PC-9 (cell line): ENCODE data around the gene PER1. TPM values are rescaled to one million over a fixed set of nuclear protein-coding genes. Genes with fewer than 3 reads are reported as not detected.
A peak's percentile ranks its signal among the peaks of the same experiment; 100 is the strongest.

Experiments
- BruUV-seq: library from RNA; stranded (reverse); fragments of 400-500 nt; replicated peaks from 2 replicates; lab custom pipeline; 2021; lab: Mats Ljungman, UMichigan
- CTCF ChIA-PET: fragments of 300-600 bp; sonication (Branson Sonifier 250); formaldehyde crosslinking; loops from one replicate; lab custom pipeline; 2022; ENCODE audit warnings: antibody characterized with exemption; lab: Charles Lee
- POLR2A ChIA-PET: fragments of 300-600 bp; sonication (Branson Sonifier 250); formaldehyde crosslinking; loops from one replicate; lab custom pipeline; 2022; ENCODE audit warnings: antibody characterized with exemption; ENCODE audit not compliant: unreplicated experiment; lab: Charles Lee
- DNase-seq, 2 experiments: peaks; one replicate each; pipeline versions ENCODE4 v3.0.0 to v3.0.0-alpha.2; 2015 to 2022; ENCODE audit warnings: mixed read lengths in 1 of 2
- H2AFZ ChIP-seq: fragments of 200-600 bp; sonication (generic); 2 replicates; pipeline ENCODE4 v1.8.1; 2017; ENCODE audit warnings: antibody characterized with exemption
- H3F3A ChIP-seq: fragments of 200-600 bp; sonication (generic); 2 replicates; pipeline ENCODE4 v1.8.1; 2017; ENCODE audit warnings: antibody characterized with exemption, mild to moderate bottlenecking, low read depth; ENCODE audit not compliant: insufficient read depth
- H3K27ac ChIP-seq: fragments of 200-600 bp; sonication (generic); 2 replicates; pipeline ENCODE4 v1.6.1; 2016; ENCODE audit warnings: mixed run types
- H3K27me3 ChIP-seq: fragments of 200-600 bp; sonication (generic); 2 replicates; pipeline ENCODE4 v1.6.1; 2016; ENCODE audit warnings: low read depth, mixed run types; ENCODE audit not compliant: insufficient read depth
- H3K36me3 ChIP-seq: fragments of 200-600 bp; sonication (generic); 2 replicates; pipeline ENCODE4 v1.6.1; 2016; ENCODE audit warnings: low read depth, mixed run types
- H3K4me1 ChIP-seq: fragments of 200-600 bp; sonication (generic); replicated peaks from 2 replicates; pipeline ENCODE4 v1.6.1; 2016; ENCODE audit warnings: mixed run types; ENCODE audit not compliant: insufficient read depth
- H3K4me2 ChIP-seq: fragments of 200-600 bp; sonication (generic); 2 replicates; pipeline ENCODE4 v1.6.1; 2017; ENCODE audit warnings: mixed run types
- H3K4me3 ChIP-seq: fragments of 200-600 bp; sonication (generic); 2 replicates; pipeline ENCODE4 v1.6.1; 2016; ENCODE audit warnings: mixed run types
- H3K79me2 ChIP-seq: fragments of 200-600 bp; sonication (generic); 2 replicates; pipeline ENCODE4 v1.6.1; 2017; ENCODE audit warnings: low read depth, mixed run types
- H3K9me2 ChIP-seq: fragments of 200-600 bp; sonication (generic); 2 replicates; pipeline ENCODE4 v1.8.1; 2017; ENCODE audit warnings: mild to moderate bottlenecking; ENCODE audit not compliant: insufficient read depth
- H3K9me3 ChIP-seq: fragments of 200-600 bp; sonication (generic); 2 replicates; pipeline ENCODE4 v1.8.1; 2016; ENCODE audit warnings: low read depth; ENCODE audit not compliant: insufficient read depth
- H4K20me1 ChIP-seq: fragments of 200-600 bp; sonication (generic); 2 replicates; pipeline ENCODE4 v1.8.1; 2017; ENCODE audit not compliant: insufficient read depth
- CTCF ChIP-seq: fragments of 200-600 bp; sonication (generic); conservative IDR thresholded peaks from 2 replicates; pipeline ENCODE4 v1.6.1; 2017; ENCODE audit warnings: mixed run types, antibody characterized with exemption, mild to moderate bottlenecking, moderate library complexity
- EZH2 ChIP-seq: fragments of 200-600 bp; sonication (generic); IDR thresholded peaks from 2 replicates; pipeline ENCODE4 v1.8.0; 2017; ENCODE audit warnings: antibody characterized with exemption, low read depth
- intact Hi-C: fragments of 100-400 bp; cut with micrococcal nuclease; formaldehyde crosslinking; loops from one replicate; pipeline ENCODE4 v1.10.0; 2022; ENCODE audit not compliant: unreplicated experiment
- total RNA-seq: library from RNA; stranded (reverse); gene quantifications from 2 replicates; pipeline ENCODE4 v1.2.3, GENCODE V29; 2021

PER1 gene
- total RNA-seq, 1 experiment from 2014 or later = 60.2 TPM

GRCh38 chr17:8162997-8163977 is 11.1 kb upstream of the PER1 start:
- Histone ChIP-seq H3K4me1 (peaks cover 8% of the 10 kb centered on the region; the same call in 1 of the 2 replicates), H3K9me3 (no peaks in the 10 kb centered on the region), H3K79me2 (peaks cover 10% of the 10 kb centered on the region; the same call in 1 of the 2 replicates), H3K4me3 (peak overlapping the region; percentile 75; the same call in 1 of the 2 replicates), H3K27me3 (no peaks in the 10 kb centered on the region), H3K36me3 (no peaks in the 10 kb centered on the region), H3F3A (peaks cover 13% of the 10 kb centered on the region; the same call in 1 of the 2 replicates), H2AFZ (peak overlapping the region; percentile 75; the same call in 1 of the 2 replicates), H3K4me2 (peak overlapping the region; percentile 66), H3K9me2 (no peaks in the 10 kb centered on the region), H3K27ac (no peak overlapping the region), H4K20me1 (no peaks in the 10 kb centered on the region)
- DNase-seq = no peak
- BruUV-seq = no TSS peak
- TF ChIP-seq EZH2 = no peak
- TF ChIP-seq CTCF = no peak
- CTCF ChIA-PET = interaction anchor here (0.7 kb wide), 2 partner anchors 496 to 725 kb away, joined by 3 to 11 read pairs; no protein-coding TSS in a partner anchor
- intact Hi-C loops = no loop called here
- POLR2A ChIA-PET = interaction anchor here (0.6 to 1.3 kb wide), 3 partner anchors 10 to 618 kb away, joined by 3 to 21 read pairs (median 4); no protein-coding TSS in a partner anchor

GRCh38 chr17:8162233-8162996 is 10.2 kb upstream of the PER1 start, which contains the start of gene VAMP2:
TSS of gene VAMP2 (minus strand) at chr17:8162948. CDS start at chr17:8162879, 69 bp downstream.
- intact Hi-C loops = no loop called here
- Histone ChIP-seq H3K4me2 (peak within 1 kb of the TSS; percentile 89), H3K9me3 (no peaks in the 10 kb centered on the region), H2AFZ (peak within 1 kb of the TSS; percentile 90), H3K27me3 (no peaks in the 10 kb centered on the region), H3K27ac (no peak within 1 kb of the TSS), H4K20me1 (no peaks in the 10 kb centered on the region), H3K79me2 (peaks cover 10% of the 10 kb centered on the region; the same call in 1 of the 2 replicates), H3K4me3 (peak within 1 kb of the TSS; percentile 75), H3K9me2 (no peaks in the 10 kb centered on the region), H3K4me1 (peaks cover 8% of the 10 kb centered on the region; the same call in 1 of the 2 replicates), H3K36me3 (no peaks in the 10 kb centered on the region), H3F3A (peaks cover 16% of the 10 kb centered on the region; the same call in 1 of the 2 replicates)
- CTCF ChIA-PET = no interaction called here
- TF ChIP-seq CTCF (no peak), EZH2 (no peak)
- POLR2A ChIA-PET = no interaction called here
- DNase-seq = peak in 1 of 2 experiments; percentile 62
- no TSS peak for BruUV-seq
